MV-4-11 (cell line): ENCODE data around the gene GLS2.
"Not testable (repeated sequence)": the region's sequence is repeated elsewhere in the genome, so short reads cannot be mapped to it uniquely, and the experiment has no call there.

Source experiments
- DNase-seq: peaks from one replicate; lab custom pipeline; 2025; lab: John Stamatoyannopoulos, UW

GLS2 gene

GRCh38 chr12:56488041-56488955, at the start of gene GLS2:
Gene GLS2, minus strand, starts transcription at chr12:56488161. Its CDS starts 43 bp downstream, at chr12:56488118.
- peak; percentile 49 for DNase-seq

GRCh38 chr12:56537546-56537945, 49.6 kb upstream of the GLS2 start:
- DNase-seq, result peak; percentile 32

GRCh38 chr12:56530390-56531055, 42.6 kb upstream of the GLS2 start:
- DNase-seq, result no peak

GRCh38 chr12:56529656-56530055, 41.7 kb upstream of the GLS2 start:
- DNase-seq, result peak; percentile 70

DNA sequence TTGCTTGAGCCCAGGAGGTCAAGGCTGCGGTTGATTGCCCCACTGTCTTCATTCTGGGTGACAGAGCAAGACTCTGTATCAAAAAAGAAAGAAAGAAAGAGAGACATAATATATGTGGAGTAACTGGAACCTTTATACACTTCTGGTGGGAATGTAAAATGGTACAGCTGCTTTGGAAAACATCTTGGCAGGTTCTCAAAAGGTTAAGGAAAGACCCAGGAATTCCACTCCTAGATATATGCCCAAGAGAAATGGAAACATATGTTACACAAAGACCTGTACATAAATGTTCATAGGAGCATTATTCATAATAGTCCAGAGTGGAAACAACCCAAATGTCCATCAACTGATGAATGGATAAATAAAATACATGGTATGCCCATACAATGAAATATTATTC, 40.9 kb upstream of the GLS2 start:
- no peak for DNase-seq

- DNase-seq, result no peak
Observed at GRCh38 chr12:56522411-56523193, 34.6 kb upstream of the GLS2 start.

- DNase-seq, result peak; percentile 16
Observed at GRCh38 chr12:56521590-56522371, 33.8 kb upstream of the GLS2 start, which contains the start of gene RBMS2. Gene RBMS2, plus strand, starts transcription at chr12:56521820. Its CDS starts 204 bp downstream, at chr12:56522024.

DNA sequence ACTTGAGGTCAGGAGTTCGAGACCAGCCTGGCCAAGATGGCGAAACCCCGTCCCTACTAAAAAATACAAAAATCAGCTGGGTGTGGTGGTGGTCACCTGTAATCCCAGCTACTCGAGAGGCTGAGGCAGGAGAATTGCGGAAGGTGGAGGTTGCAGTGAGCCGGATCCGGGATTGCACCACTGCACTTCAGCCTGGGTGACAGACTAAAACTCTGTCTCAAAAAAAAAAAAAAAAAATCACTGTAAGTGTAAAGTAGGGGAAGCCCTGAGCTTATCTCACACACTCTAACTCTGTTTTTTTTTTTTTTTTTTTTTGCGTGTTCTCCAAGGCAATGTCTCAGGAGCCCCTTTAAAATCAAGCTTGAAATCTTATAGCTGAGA, 33.2 kb upstream of the GLS2 start:
- no peak for DNase-seq

DNA sequence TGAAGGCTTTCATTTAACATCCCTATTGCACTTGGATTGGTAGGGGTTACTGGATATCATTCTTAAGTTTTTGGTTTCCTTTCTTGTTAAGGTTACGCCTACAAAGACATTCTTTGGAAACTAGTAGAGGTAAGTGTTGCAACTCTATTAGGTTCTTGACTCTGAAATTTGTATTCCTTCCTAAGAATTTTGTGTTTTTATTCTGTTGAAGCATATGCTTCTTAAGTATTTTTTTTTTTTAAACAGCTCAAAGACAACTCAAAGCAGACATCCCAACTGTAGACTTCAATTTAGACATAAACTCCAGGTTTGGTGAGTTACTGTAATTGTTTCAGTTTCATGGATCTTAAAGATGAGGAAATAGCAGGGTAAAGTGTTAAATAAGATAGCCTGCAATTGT, 32.5 kb upstream of the GLS2 start:
- no peak for DNase-seq

DNA sequence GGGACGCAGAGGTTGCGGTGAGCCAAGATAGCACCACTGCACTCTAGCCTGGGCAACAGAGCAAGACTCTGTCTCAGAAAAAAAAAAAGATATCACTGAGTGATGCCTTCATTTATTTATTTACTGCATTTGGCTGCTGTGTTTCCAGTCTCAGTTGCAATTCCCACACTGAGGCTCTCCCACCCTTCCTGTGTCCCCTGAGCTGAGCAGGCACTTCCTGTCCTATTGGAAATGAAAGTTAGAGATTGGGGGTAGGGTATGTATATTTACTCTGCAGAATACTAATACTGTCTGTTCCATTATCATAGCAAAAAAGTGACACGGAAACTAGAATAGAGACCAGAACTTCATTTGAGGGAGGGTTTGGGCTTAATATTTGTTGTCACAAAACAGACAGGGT, 32.1 kb upstream of the GLS2 start:
- DNase-seq, result no peak

DNA sequence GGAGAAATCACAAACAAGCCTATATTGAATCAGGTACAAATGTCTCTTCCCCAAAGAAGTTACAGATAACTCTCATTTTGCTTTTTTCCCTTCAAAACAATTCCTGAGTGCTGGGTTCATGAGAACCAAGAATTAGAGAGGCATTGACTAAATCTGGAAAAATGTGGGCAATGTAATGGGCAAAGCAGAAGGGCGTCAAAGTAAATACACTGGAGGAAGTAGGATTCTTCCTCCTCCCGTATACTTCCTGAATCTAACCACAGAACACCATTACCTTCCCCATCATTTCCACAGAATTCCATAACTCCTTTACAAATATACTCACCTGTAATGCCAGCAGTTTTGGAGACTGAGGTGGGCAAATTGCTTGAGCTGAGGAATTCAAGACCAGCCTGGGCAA, 30.6 kb upstream of the GLS2 start:
- DNase-seq, result no peak

- DNase-seq, result no peak
Observed at GRCh38 chr12:56517854-56518253, 29.9 kb upstream of the GLS2 start.

GRCh38 chr12:56514014-56514318, 26.0 kb upstream of the GLS2 start:
- not testable (repeated sequence) for DNase-seq

DNA sequence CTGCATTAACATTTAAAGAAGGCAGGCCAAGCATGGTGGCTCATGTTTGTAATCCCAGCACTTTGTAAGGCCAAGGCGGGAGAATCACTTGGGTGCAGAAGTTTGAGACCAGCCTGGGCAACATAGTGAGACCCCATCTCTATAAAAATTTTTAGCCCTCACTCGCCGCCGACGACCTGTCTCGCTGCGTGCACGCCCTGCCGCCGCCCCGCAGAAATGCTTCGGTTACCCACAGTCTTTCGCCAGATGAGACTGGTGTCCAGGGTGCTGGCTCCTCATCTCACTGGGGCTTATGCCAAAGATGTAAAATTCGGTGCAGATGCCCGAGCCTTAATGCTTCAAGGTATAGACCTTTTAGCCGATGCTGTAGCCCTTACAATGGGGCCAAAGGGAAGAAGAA, 22.8 kb upstream of the GLS2 start:
- DNase-seq, result no peak

- not testable (repeated sequence) for DNase-seq
Observed at GRCh38 chr12:56499879-56500278, 11.9 kb upstream of the GLS2 start.

DNA sequence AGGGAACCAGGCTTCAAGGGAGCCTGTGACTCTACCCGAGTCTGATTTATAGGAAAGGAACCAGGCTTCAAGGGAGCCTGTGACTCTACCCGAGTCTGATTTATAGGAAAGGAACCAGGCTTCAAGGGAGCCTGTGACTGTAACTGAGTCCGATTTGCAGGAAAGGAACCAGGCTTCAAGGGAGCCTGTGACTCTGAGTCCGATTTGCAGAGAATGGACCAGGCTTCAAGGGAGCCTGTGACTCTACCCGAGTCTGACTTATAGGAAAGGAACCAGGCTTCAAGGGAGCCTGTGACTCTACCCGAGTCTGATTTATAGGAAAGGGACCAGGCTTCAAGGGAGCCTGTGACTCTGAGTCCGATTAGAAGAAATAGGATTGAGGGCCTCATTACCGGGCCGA, 11.5 kb upstream of the GLS2 start:
- DNase-seq, result not testable (repeated sequence)

GRCh38 chr12:56498126-56498902, 10.4 kb upstream of the GLS2 start:
- not testable (repeated sequence) for DNase-seq

GRCh38 chr12:56496704-56497103, 8.7 kb upstream of the GLS2 start:
- not testable (repeated sequence) for DNase-seq

- DNase-seq, result not testable (repeated sequence)
Observed at GRCh38 chr12:56494481-56494880, 6.5 kb upstream of the GLS2 start.

GRCh38 chr12:56494106-56494415, 6.1 kb upstream of the GLS2 start:
- not testable (repeated sequence) for DNase-seq
